PC-9 (cell line): ENCODE measurements around the gene OPALIN. TPM values are rescaled to one million over a fixed set of nuclear protein-coding genes. Genes with fewer than 3 reads are reported as not detected.
A peak's percentile ranks its signal among the peaks of the same experiment; 100 is the strongest.

ENCODE experiments used
- BruUV-seq: library from RNA; stranded (reverse); fragments of 400-500 nt; replicated peaks from 2 replicates; lab custom pipeline; 2021; lab: Mats Ljungman, UMichigan
- CTCF ChIA-PET: fragments of 300-600 bp; sonication (Branson Sonifier 250); formaldehyde crosslinking; loops from one replicate; lab custom pipeline; 2022; ENCODE audit warnings: antibody characterized with exemption; lab: Charles Lee
- POLR2A ChIA-PET: fragments of 300-600 bp; sonication (Branson Sonifier 250); formaldehyde crosslinking; loops from one replicate; lab custom pipeline; 2022; ENCODE audit warnings: antibody characterized with exemption; ENCODE audit not compliant: unreplicated experiment; lab: Charles Lee
- DNase-seq, 2 experiments: peaks; one replicate each; pipeline versions ENCODE4 v3.0.0 to v3.0.0-alpha.2; 2015 to 2022; ENCODE audit warnings: mixed read lengths in 1 of 2
- H2AFZ ChIP-seq: fragments of 200-600 bp; sonication (generic); 2 replicates; pipeline ENCODE4 v1.8.1; 2017; ENCODE audit warnings: antibody characterized with exemption
- H3F3A ChIP-seq: fragments of 200-600 bp; sonication (generic); 2 replicates; pipeline ENCODE4 v1.8.1; 2017; ENCODE audit warnings: antibody characterized with exemption, mild to moderate bottlenecking, low read depth; ENCODE audit not compliant: insufficient read depth
- H3K27ac ChIP-seq: fragments of 200-600 bp; sonication (generic); 2 replicates; pipeline ENCODE4 v1.6.1; 2016; ENCODE audit warnings: mixed run types
- H3K27me3 ChIP-seq: fragments of 200-600 bp; sonication (generic); 2 replicates; pipeline ENCODE4 v1.6.1; 2016; ENCODE audit warnings: low read depth, mixed run types; ENCODE audit not compliant: insufficient read depth
- H3K36me3 ChIP-seq: fragments of 200-600 bp; sonication (generic); 2 replicates; pipeline ENCODE4 v1.6.1; 2016; ENCODE audit warnings: low read depth, mixed run types
- H3K4me1 ChIP-seq: fragments of 200-600 bp; sonication (generic); replicated peaks from 2 replicates; pipeline ENCODE4 v1.6.1; 2016; ENCODE audit warnings: mixed run types; ENCODE audit not compliant: insufficient read depth
- H3K4me2 ChIP-seq: fragments of 200-600 bp; sonication (generic); 2 replicates; pipeline ENCODE4 v1.6.1; 2017; ENCODE audit warnings: mixed run types
- H3K4me3 ChIP-seq: fragments of 200-600 bp; sonication (generic); 2 replicates; pipeline ENCODE4 v1.6.1; 2016; ENCODE audit warnings: mixed run types
- H3K79me2 ChIP-seq: fragments of 200-600 bp; sonication (generic); 2 replicates; pipeline ENCODE4 v1.6.1; 2017; ENCODE audit warnings: low read depth, mixed run types
- H3K9me2 ChIP-seq: fragments of 200-600 bp; sonication (generic); 2 replicates; pipeline ENCODE4 v1.8.1; 2017; ENCODE audit warnings: mild to moderate bottlenecking; ENCODE audit not compliant: insufficient read depth
- H3K9me3 ChIP-seq: fragments of 200-600 bp; sonication (generic); 2 replicates; pipeline ENCODE4 v1.8.1; 2016; ENCODE audit warnings: low read depth; ENCODE audit not compliant: insufficient read depth
- H4K20me1 ChIP-seq: fragments of 200-600 bp; sonication (generic); 2 replicates; pipeline ENCODE4 v1.8.1; 2017; ENCODE audit not compliant: insufficient read depth
- CTCF ChIP-seq: fragments of 200-600 bp; sonication (generic); conservative IDR thresholded peaks from 2 replicates; pipeline ENCODE4 v1.6.1; 2017; ENCODE audit warnings: mixed run types, antibody characterized with exemption, mild to moderate bottlenecking, moderate library complexity
- EZH2 ChIP-seq: fragments of 200-600 bp; sonication (generic); IDR thresholded peaks from 2 replicates; pipeline ENCODE4 v1.8.0; 2017; ENCODE audit warnings: antibody characterized with exemption, low read depth
- intact Hi-C: fragments of 100-400 bp; cut with micrococcal nuclease; formaldehyde crosslinking; loops from one replicate; pipeline ENCODE4 v1.10.0; 2022; ENCODE audit not compliant: unreplicated experiment
- total RNA-seq: library from RNA; stranded (reverse); gene quantifications from 2 replicates; pipeline ENCODE4 v1.2.3, GENCODE V29; 2021

OPALIN gene
- total RNA-seq, 1 experiment from 2014 or later: not detected

- Histone ChIP-seq H3K4me1 (no peaks in the 10 kb centered on the region), H3K79me2 (no peaks in the 10 kb centered on the region), H3K36me3 (no peaks in the 10 kb centered on the region), H2AFZ (no peak overlapping the region), H3K27me3 (no peaks in the 10 kb centered on the region; the same call in 1 of the 2 replicates), H3K4me3 (no peak overlapping the region), H4K20me1 (no peaks in the 10 kb centered on the region), H3K9me3 (no peaks in the 10 kb centered on the region), H3K9me2 (no peaks in the 10 kb centered on the region), H3F3A (no peaks in the 10 kb centered on the region), H3K27ac (no peak overlapping the region), H3K4me2 (no peak overlapping the region)
- POLR2A ChIA-PET: no interaction called here
- TF ChIP-seq EZH2 (no peak), CTCF (peak; percentile 72)
- DNase-seq: peak in 1 of 2 experiments; percentile 3
- BruUV-seq: no TSS peak
- intact Hi-C loops: no loop called here
- CTCF ChIA-PET: interaction anchor here (0.7 to 1.0 kb wide), 2 partner anchors 105 to 318 kb away, joined by 3 read pairs; no protein-coding TSS in a partner anchor
These were observed 23.9 kb downstream of the OPALIN start for GRCh38 chr10:96334616-96335526.

DNA sequence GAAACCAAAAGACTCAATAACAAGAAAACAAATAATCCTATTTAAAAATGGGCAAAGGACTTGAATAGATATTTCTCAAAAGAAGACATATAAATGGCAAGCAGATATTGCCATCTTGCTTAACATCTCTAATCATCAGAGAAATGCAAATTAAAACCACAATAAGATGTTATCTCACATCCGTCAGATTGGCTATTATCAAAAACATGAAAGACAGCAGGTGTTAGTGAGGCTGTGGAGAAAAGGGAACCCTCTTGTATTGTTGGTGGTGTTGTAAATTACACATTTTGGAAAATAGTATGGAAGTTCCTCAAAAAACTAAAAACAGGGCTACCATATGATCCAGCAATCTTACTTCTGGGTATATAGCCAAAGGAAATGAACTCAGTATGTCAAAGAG, 25.7 kb downstream of the OPALIN start:
- H3F3A ChIP-seq: no peaks in the 10 kb centered on the region
- no peak overlapping the region for H3K4me2 ChIP-seq
- intact Hi-C loops: no loop called here
- H2AFZ ChIP-seq: no peak overlapping the region
- DNase-seq: no peak
- POLR2A ChIA-PET: no interaction called here
- BruUV-seq: no TSS peak
- no peak overlapping the region for H3K27ac ChIP-seq
- H4K20me1 ChIP-seq: no peaks in the 10 kb centered on the region
- H3K9me3 ChIP-seq: no peaks in the 10 kb centered on the region
- no peaks in the 10 kb centered on the region for H3K4me1 ChIP-seq
- H3K9me2 ChIP-seq: no peaks in the 10 kb centered on the region
- CTCF ChIA-PET: no interaction called here
- no peaks in the 10 kb centered on the region for H3K36me3 ChIP-seq
- H3K27me3 ChIP-seq: no peaks in the 10 kb centered on the region; the same call in 1 of the 2 replicates
- H3K79me2 ChIP-seq: no peaks in the 10 kb centered on the region
- H3K4me3 ChIP-seq: no peak overlapping the region
- no peak for TF ChIP-seq CTCF
- no peak for TF ChIP-seq EZH2

- H3K27me3 ChIP-seq: peaks cover 6% of the 10 kb centered on the region; the same call in 1 of the 2 replicates
- DNase-seq: no peak
- H3K4me2 ChIP-seq: no peak overlapping the region
- H3K36me3 ChIP-seq: no peaks in the 10 kb centered on the region
- H2AFZ ChIP-seq: no peak overlapping the region
- intact Hi-C loops: no loop called here
- H3K9me2 ChIP-seq: no peaks in the 10 kb centered on the region
- H3F3A ChIP-seq: no peaks in the 10 kb centered on the region
- BruUV-seq: no TSS peak
- CTCF ChIA-PET: no interaction called here
- H3K27ac ChIP-seq: no peak overlapping the region
- H4K20me1 ChIP-seq: no peaks in the 10 kb centered on the region
- no peak overlapping the region for H3K4me3 ChIP-seq
- no peaks in the 10 kb centered on the region for H3K79me2 ChIP-seq
- TF ChIP-seq CTCF (no peak), EZH2 (no peak)
- no peaks in the 10 kb centered on the region for H3K9me3 ChIP-seq
- no peaks in the 10 kb centered on the region for H3K4me1 ChIP-seq
- POLR2A ChIA-PET: no interaction called here
These were observed 31.3 kb downstream of the OPALIN start for GRCh38 chr10:96327462-96327861.
